Common myeloid progenitor, CD34-positive (primary cell): ENCODE measurements around the gene CRELD1.

Experiments
- CTCF ChIA-PET: fragments of 350-600 bp; sonication (Branson Sonifier 250); formaldehyde crosslinking; loops from one replicate; lab custom pipeline; 2021; ENCODE audit warnings: antibody characterized with exemption; lab: Charles Lee
- POLR2A ChIA-PET: fragments of 350-600 bp; sonication (Branson Sonifier 250); formaldehyde crosslinking; loops from one replicate; lab custom pipeline; 2021; ENCODE audit warnings: antibody characterized with exemption; lab: Charles Lee
- DNase-seq, 3 donors: peaks; one replicate each; pipeline versions ENCODE4 v3.0.0 to v3.0.0-alpha.2; 2013
- H3K27ac ChIP-seq, 2 experiments: 1 replicate in 1 of 2; 2 replicates in 1 of 2; pipeline ENCODE4 v1.7.0; 2013; ENCODE audit warnings: inconsistent platforms in 2 of 2, low read length in 2 of 2, mild to moderate bottlenecking in 2 of 2, low read depth in 1 of 2, moderate library complexity in 1 of 2; ENCODE audit not compliant: severe bottlenecking in 2 of 2, insufficient read depth in 1 of 2, poor library complexity in 1 of 2
- H3K27me3 ChIP-seq, 5 experiments: replicated peaks in 2 of 5; 1 replicate in 3 of 5; 2 replicates in 2 of 5; pipeline versions ENCODE4 v1.6.1 to v1.7.0; 2013; ENCODE audit warnings: low read length in 4 of 5, mild to moderate bottlenecking in 2 of 5, moderate library complexity in 2 of 5, inconsistent platforms in 1 of 5; ENCODE audit not compliant: insufficient read depth in 5 of 5, control insufficient read depth in 4 of 5
- H3K36me3 ChIP-seq, 4 experiments: 1 replicate in 2 of 4; 2 replicates in 2 of 4; pipeline versions ENCODE4 v1.6.1 to v1.7.0; 2013; ENCODE audit warnings: low read length in 3 of 4, control low read depth in 1 of 4, mild to moderate bottlenecking in 1 of 4; ENCODE audit not compliant: control insufficient read depth in 4 of 4, insufficient read depth in 4 of 4
- H3K4me1 ChIP-seq, 4 experiments: 1 replicate in 3 of 4; 2 replicates in 1 of 4; pipeline versions ENCODE4 v1.6.1 to v1.7.1; 2013; ENCODE audit warnings: low read length in 3 of 4, mild to moderate bottlenecking in 3 of 4, control low read depth in 1 of 4, inconsistent platforms in 1 of 4, moderate library complexity in 1 of 4; ENCODE audit not compliant: control insufficient read depth in 4 of 4, insufficient read depth in 4 of 4; ENCODE audit errors: control extremely low read depth in 1 of 4
- H3K4me3 ChIP-seq, 7 experiments: 1 replicate in 4 of 7; 2 replicates in 3 of 7; pipeline versions ENCODE4 v1.5.1 to v1.7.0; 2013; ENCODE audit warnings: mild to moderate bottlenecking in 7 of 7, low read length in 6 of 7, moderate library complexity in 6 of 7, inconsistent platforms in 2 of 7, low read depth in 2 of 7, control low read depth in 1 of 7; ENCODE audit not compliant: insufficient read depth in 4 of 7, control insufficient read depth in 1 of 7; ENCODE audit errors: extremely low read depth in 1 of 7
- H3K9me3 ChIP-seq, 5 experiments: 1 replicate in 4 of 5; 2 replicates in 1 of 5; pipeline versions ENCODE4 v1.6.1 to v1.7.1; 2013; ENCODE audit warnings: low read length in 4 of 5, mild to moderate bottlenecking in 2 of 5, inconsistent platforms in 1 of 5, low read depth in 1 of 5, moderate library complexity in 1 of 5; ENCODE audit not compliant: control insufficient read depth in 4 of 5, insufficient read depth in 2 of 5; ENCODE audit errors: control extremely low read depth in 1 of 5
- whole genome bisulfite sequencing: methylation state at CpG from one replicate; pipeline ENCODE4 v1.1.5; 2013; ENCODE audit not compliant: insufficient coverage; 5-methylcytosine and 5-hydroxymethylcytosine counted together

CRELD1 gene

GRCh38 chr3:9980251-9980650 lies 46.6 kb downstream of the CRELD1 start:
- H3K27me3 ChIP-seq: no peaks in the 10 kb centered on the region
- peaks cover 2 to 15% (median 6%) of the 10 kb centered on the region in 4 experiments for H3K36me3 ChIP-seq
- H3K9me3 ChIP-seq: no peaks in the 10 kb centered on the region
- H3K27ac ChIP-seq: peak overlapping the region in 1 of 2 experiments; percentile 25
- 100% methylated on average over 2 of the region's 2 CpGs for WGBS
- peaks cover 0 to 26% (median 13%) of the 10 kb centered on the region in 4 experiments for H3K4me1 ChIP-seq
- H3K4me3 ChIP-seq: no peak overlapping the region
- ChIA-PET POLR2A (no interaction called here), CTCF (interaction anchor here (0.6 to 1.6 kb wide), 4 partner anchors 9 to 289 kb away, joined by 3 to 5 read pairs (median 4); no protein-coding TSS in a partner anchor)
- DNase-seq: no peak

- WGBS: 0% methylated on average over 16 of the region's 17 CpGs
- peak overlapping the region; percentile 82 to 90 for H3K27ac ChIP-seq
- ChIA-PET POLR2A (interaction anchor here (1.3 to 2.2 kb wide), 2 partner anchors 53 kb away, joined by 3 to 8 read pairs; partner anchors contain the start of gene CRELD1), CTCF (interaction anchor here (1.0 to 1.2 kb wide), 2 partner anchors 25 to 55 kb away, joined by 3 to 4 read pairs; no protein-coding TSS in a partner anchor)
- no peaks in the 10 kb centered on the region for H3K27me3 ChIP-seq
- no peaks in the 10 kb centered on the region for H3K9me3 ChIP-seq
- H3K4me1 ChIP-seq: peaks cover 10 to 27% (median 23%) of the 10 kb centered on the region in 4 experiments
- peaks cover 0 to 10% (median 3%) of the 10 kb centered on the region in 4 experiments for H3K36me3 ChIP-seq
- H3K4me3 ChIP-seq: peak overlapping the region; percentile 87 to 99 (median 95)
- DNase-seq: no peak
These were observed 52.6 kb downstream of the CRELD1 start for GRCh38 chr3:9986230-9986725.

GRCh38 chr3:9994086-9994844 lies 60.6 kb downstream of the CRELD1 start:
- Histone ChIP-seq H3K4me3 (no peak overlapping the region), H3K27me3 (no peaks in the 10 kb centered on the region), H3K36me3 (peaks cover 0 to 30% (median 4%) of the 10 kb centered on the region in 4 experiments), H3K4me1 (no peaks in the 10 kb centered on the region), H3K9me3 (no peaks in the 10 kb centered on the region), H3K27ac (no peak overlapping the region)
- CTCF ChIA-PET: interaction anchor here (0.6 to 1.2 kb wide), 5 partner anchors 10 to 121 kb away, joined by 3 to 4 read pairs (median 3); no protein-coding TSS in a partner anchor
- no peak for DNase-seq
- POLR2A ChIA-PET: no interaction called here
- WGBS: 98% methylated on average over 9 of the region's 10 CpGs
